HG02798 (cell line): ENCODE results near the gene ABCC4.

Source experiments
- ATAC-seq: cut with Tn5 transposase; IDR thresholded peaks from one replicate; pipeline ENCODE4 v1.9.1; 2021; ENCODE audit warnings: mild to moderate bottlenecking; ENCODE audit not compliant: unreplicated experiment, poor library complexity

ABCC4 gene, protein sequence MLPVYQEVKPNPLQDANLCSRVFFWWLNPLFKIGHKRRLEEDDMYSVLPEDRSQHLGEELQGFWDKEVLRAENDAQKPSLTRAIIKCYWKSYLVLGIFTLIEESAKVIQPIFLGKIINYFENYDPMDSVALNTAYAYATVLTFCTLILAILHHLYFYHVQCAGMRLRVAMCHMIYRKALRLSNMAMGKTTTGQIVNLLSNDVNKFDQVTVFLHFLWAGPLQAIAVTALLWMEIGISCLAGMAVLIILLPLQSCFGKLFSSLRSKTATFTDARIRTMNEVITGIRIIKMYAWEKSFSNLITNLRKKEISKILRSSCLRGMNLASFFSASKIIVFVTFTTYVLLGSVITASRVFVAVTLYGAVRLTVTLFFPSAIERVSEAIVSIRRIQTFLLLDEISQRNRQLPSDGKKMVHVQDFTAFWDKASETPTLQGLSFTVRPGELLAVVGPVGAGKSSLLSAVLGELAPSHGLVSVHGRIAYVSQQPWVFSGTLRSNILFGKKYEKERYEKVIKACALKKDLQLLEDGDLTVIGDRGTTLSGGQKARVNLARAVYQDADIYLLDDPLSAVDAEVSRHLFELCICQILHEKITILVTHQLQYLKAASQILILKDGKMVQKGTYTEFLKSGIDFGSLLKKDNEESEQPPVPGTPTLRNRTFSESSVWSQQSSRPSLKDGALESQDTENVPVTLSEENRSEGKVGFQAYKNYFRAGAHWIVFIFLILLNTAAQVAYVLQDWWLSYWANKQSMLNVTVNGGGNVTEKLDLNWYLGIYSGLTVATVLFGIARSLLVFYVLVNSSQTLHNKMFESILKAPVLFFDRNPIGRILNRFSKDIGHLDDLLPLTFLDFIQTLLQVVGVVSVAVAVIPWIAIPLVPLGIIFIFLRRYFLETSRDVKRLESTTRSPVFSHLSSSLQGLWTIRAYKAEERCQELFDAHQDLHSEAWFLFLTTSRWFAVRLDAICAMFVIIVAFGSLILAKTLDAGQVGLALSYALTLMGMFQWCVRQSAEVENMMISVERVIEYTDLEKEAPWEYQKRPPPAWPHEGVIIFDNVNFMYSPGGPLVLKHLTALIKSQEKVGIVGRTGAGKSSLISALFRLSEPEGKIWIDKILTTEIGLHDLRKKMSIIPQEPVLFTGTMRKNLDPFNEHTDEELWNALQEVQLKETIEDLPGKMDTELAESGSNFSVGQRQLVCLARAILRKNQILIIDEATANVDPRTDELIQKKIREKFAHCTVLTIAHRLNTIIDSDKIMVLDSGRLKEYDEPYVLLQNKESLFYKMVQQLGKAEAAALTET (N-terminal part only)

DNA sequence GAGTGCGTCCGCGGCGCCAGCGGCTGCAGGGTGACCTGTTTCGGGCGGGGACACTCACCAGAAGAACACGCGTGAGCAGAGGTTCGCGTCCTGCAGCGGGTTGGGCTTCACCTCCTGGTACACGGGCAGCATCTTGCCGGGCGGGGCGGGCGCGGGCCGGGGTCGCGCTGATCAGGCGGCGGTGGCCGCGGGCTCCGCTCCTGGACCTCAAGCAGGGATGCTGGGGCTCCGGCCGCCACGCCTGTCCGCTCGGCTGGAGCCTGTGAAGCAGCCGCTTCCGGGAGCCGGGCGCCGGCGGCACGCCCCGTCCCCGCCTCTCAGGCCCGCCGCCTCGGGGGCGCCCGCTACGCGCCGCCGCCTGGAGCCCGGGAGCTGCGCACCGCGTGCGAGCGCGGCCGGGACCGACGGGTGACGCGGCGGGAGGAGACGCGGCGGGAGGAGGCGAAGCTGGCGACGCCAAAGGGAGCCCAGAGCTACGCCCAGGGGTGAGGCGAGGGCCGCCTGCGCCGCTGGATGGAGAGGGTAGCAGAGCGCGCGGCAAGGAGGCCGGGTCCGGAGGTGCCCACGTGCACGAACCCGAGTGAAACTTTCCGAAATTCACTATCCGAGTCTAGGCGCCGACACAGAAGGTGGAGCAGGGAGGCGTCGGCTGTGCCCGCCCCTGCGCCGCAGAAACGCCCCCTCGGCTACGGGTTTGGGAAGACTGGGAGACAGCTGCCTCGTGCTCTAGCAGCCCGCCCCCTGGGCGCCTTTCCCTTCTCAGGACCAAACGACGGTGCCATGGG is at the start of gene ABCC4:
TSS of gene ABCC4 (minus strand) at position 269 of the 785 bp plus-strand sequence. CDS start at position 132, 137 bp downstream.
- ATAC-seq: peak; percentile 89

- ATAC-seq: no peak
Observed at GRCh38 chr13:95349267-95349666, 48.0 kb upstream of the ABCC4 start.

- ATAC-seq: no peak
Observed at GRCh38 chr13:95343944-95344343, 42.7 kb upstream of the ABCC4 start.

DNA sequence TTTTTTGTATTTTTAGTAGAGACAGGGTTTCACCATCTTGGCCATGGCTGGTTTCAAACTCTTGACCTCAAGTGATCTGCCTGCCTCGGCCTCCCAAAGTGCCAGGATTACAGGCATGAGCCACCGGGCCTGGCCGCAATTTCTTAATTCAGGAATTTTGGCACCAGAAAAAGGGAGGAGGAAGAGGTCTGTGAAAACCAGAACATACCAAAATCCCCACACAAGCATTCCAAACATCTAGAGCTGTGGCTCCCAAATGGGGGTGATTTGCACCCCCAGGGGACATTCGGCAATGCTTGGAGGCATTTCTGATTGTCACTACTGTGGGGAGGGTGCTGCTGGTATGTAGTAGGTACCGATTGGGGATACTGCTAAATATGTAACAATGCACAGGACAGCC is 40.2 kb upstream of the ABCC4 start:
- ATAC-seq: no peak

GRCh38 chr13:95338905-95339304 is 37.7 kb upstream of the ABCC4 start:
- no peak for ATAC-seq

DNA sequence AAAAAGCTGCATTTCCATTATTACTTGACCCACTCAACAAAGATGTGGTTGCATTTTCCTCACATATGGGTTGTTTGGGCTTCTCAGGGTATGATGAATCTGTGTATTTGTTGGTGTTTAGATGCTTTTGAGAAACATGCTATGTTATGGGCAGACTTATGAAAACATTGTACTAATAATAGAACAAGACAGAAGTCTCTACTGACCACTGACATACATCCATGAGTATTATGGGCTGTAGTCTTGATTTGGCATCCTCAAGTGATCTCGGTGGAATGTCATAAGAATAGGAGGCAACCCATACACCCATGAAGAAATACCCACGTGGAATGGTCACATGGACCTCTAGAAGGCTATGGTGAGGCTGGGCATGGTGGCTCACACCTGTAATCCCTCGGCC is 36.3 kb upstream of the ABCC4 start:
- no peak for ATAC-seq

DNA sequence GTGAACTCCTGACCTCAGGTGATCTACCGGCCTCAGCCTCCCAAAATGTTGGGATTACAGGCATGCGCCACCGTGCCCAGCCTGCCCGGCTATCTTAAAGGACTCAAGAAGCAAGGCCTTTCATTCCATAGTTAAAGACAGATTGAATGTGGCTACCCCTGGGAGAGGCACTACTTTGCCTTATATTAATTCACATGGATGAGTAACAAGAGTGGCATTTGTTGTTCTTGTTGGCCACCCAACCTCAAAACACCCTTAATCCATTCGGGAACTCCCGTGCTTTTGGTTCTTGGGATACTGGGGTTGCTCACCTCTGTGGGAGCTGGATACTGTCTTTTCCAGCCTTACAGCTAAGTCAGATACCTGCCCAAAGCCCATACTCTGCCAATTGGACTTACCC is 34.4 kb upstream of the ABCC4 start:
- ATAC-seq: no peak

GRCh38 chr13:95328386-95328785 is 27.1 kb upstream of the ABCC4 start:
- no peak for ATAC-seq

GRCh38 chr13:95327190-95327589 is 25.9 kb upstream of the ABCC4 start:
- no peak for ATAC-seq

GRCh38 chr13:95326695-95327094 is 25.4 kb upstream of the ABCC4 start:
- ATAC-seq: no peak

DNA sequence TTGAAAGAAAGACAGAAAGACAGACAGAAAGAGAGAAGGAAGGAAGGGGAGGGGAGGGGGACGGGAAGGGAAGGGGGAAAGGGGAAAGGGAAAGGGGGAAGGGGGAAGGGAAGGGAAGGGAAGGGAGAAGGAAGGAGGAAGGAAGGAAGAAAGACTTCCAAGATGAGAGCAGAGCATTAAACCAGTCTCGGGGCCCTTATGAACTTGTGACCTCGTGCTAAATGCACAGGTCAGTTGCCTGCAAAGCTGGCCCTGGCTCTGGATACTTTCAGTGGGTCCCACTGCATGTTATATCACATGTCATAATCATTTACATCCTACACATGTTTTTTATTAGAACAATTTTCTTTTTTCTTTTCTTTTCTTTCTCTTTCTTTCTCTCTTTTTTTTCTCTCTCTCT is 24.2 kb upstream of the ABCC4 start:
- no peak for ATAC-seq

DNA sequence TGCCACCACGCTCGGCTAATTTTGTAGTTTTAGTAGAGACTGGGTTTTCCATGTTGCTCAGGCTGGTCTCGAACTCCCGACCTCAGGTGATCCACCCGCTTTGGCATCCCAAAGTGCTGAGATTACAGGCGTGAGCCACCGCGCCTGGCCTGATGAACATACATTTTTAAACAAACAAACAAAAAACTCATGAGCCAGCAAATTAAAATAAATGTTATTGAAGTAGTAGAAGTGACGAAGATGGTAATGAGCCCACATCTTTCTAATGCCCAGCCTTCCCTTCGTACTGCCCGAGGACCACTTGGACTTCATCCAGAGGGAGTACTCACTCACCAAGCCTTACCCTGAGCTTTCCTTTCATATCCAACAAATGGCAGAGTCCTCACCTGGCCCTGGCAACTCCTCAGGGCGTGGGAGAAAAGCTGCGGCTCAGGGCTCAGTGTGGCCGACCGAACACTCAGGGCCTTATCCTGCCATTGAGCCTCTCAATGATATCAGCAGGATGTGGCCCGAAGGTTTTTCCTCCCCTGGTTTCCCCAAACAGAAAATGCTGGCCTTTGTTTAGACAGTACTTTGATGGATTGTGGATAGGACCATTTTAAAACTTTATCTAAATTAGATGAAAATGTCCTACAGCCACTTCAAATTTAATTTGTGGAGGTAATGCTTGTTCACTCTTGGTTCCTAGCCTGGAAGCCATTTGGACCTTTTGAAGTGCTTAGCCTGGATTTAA is 22.8 kb upstream of the ABCC4 start:
- ATAC-seq: no peak

DNA sequence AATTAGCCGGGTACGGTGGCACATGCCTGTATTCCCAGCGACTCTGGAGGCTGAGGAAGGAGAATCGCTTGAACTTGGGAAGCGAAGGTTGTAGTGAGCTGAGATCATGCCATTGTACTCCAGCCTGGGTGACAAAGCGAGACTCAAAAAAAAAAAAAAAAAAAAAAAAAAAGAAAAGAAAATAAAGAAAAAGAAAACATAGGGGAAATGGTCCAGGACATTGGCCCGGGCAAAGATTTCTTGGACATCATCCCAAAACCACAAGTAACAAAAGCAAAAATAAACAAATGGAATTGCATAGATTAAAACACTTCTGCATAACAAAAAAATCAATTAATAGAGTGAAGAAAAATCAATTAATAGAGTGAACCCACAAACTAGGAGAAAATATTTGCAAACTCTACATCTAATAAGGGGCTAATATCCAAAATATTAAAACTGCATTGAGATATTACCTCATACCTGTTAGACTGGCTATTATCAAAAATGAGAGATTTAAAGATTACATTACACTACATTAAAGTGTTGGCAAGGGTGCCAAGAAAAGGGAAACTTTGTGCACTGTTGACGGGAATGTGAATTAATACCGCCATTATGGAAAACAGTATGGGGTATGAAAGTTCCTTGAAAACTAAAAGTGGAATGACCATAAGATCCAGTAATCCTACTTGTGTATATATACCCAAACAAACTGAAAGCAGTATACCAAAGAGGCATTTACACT is 18.5 kb upstream of the ABCC4 start:
- no peak for ATAC-seq

DNA sequence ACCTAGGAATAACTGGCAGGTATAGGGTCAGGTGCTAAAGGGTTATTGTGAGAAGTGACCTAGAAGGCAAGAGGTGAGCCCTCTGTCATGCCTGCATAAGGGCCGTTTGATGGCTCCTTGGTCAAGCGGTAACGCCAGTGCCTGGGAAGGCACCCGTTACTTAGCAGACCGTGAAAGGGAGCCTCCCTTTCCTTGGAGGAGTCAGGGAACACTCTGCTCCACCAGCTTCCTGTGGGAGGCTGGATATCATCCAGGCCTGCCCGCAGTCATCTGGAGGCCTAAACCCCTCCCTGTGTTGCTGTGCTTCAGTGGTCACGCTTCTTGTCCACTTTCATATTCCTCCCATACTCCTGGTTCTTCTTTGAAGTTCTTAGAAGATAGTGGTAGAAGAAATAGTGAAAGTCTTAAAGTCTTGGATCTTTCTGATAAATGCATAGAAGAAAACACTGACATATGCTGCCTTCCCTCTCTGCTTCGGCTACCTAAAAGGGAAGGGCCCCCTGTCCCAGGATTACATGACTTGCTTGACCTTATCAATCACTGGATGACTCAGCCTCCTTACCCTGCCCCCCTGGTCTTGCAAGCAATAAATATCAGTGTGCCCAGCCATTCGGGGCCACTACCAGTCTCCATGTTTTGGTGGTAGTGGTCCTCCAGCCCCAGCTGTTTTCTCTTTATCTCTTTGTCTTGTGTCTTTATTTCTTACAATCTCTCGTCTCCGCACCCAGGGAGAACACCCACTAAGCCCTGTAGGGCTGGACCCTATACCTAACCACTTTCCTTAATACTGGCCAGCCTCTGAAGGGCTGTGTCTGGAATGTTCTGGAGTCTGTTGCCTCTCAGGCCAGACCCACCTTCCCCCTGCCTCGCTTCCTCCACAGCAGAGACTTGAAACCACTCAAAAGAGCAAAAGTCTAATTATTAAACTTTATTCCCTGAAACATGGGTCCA is 16.1 kb upstream of the ABCC4 start:
- no peak for ATAC-seq

- ATAC-seq: no peak
Observed at GRCh38 chr13:95315752-95316151, 14.5 kb upstream of the ABCC4 start.

- no peak for ATAC-seq
Observed at GRCh38 chr13:95307507-95307906, 6.3 kb upstream of the ABCC4 start.

DNA sequence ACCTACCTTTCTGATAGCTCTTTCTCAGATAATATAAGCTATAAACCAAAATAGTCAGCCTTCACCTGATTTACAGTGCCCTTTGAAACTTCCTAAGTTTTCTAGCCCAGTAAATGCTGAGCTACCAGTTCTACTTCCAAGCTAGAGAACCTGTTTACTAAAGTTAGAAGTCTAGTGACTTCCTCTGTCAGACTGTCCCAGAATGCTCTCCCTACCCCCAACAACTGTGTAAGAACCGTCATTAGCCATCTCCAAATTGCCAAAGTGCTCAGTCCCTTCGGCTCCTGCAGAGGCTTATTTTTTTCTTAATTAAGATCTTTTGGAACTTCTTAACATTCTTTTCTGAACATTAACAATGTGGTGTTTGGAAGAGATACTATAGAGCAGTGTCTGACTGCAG is 3.2 kb upstream of the ABCC4 start:
- no peak for ATAC-seq
